GM23338 (cell line): ENCODE data around the gene POPDC2. TPM values are rescaled to one million over a fixed set of nuclear protein-coding genes. Genes with fewer than 3 reads are reported as not detected.
A peak's percentile ranks its signal among the peaks of the same experiment; 100 is the strongest.

Experiments
- ATAC-seq: fragments of 200-7000 bp; cut with Tn5 transposase; 3 replicates; pipeline ENCODE4 v1.9.1; 2020
- DNase-seq: peaks from one replicate; pipeline ENCODE4 v3.0.0-alpha.2; 2015; ENCODE audit warnings: low spot score
- H2AFZ ChIP-seq: fragments of 200-600 bp; sonication (generic); 2 replicates; pipeline ENCODE4 v1.8.0; 2016; ENCODE audit warnings: antibody characterized with exemption, mild to moderate bottlenecking, moderate library complexity
- H3F3A ChIP-seq: fragments of 200-600 bp; sonication (generic); replicated peaks from 2 replicates; pipeline ENCODE4 v1.8.0; 2017; ENCODE audit warnings: antibody characterized with exemption, mixed run types, low read depth
- H3K27ac ChIP-seq: fragments of 200-600 bp; sonication (generic); 2 replicates; pipeline ENCODE4 v1.6.1; 2016; ENCODE audit warnings: low read depth
- H3K27me3 ChIP-seq: fragments of 200-600 bp; sonication (generic); 2 replicates; pipeline ENCODE4 v1.8.0; 2016; ENCODE audit warnings: mild to moderate bottlenecking, mixed run types, moderate library complexity; ENCODE audit not compliant: insufficient read depth
- H3K36me3 ChIP-seq: fragments of 200-600 bp; sonication (generic); 2 replicates; pipeline ENCODE4 v1.8.0; 2016; ENCODE audit warnings: mild to moderate bottlenecking; ENCODE audit not compliant: insufficient read depth
- H3K4me1 ChIP-seq: fragments of 200-600 bp; sonication (generic); 2 replicates; pipeline ENCODE4 v1.8.0; 2016; ENCODE audit warnings: mild to moderate bottlenecking, moderate library complexity; ENCODE audit not compliant: insufficient read depth
- H3K4me2 ChIP-seq: fragments of 200-600 bp; sonication (generic); 2 replicates; pipeline ENCODE4 v1.7.1; 2017; ENCODE audit warnings: mixed run types
- H3K4me3 ChIP-seq: fragments of 200-600 bp; sonication (generic); 2 replicates; pipeline ENCODE4 v1.6.1; 2016; ENCODE audit warnings: mixed run types
- H3K79me2 ChIP-seq: fragments of 200-600 bp; sonication (generic); replicated peaks from 2 replicates; pipeline ENCODE4 v1.8.0; 2017; ENCODE audit warnings: mild to moderate bottlenecking; ENCODE audit not compliant: insufficient read depth
- H3K9me2 ChIP-seq: fragments of 200-600 bp; sonication (generic); 2 replicates; pipeline ENCODE4 v1.8.0; 2017; ENCODE audit not compliant: insufficient read depth
- H4K20me1 ChIP-seq: fragments of 200-600 bp; sonication (generic); replicated peaks from 2 replicates; pipeline ENCODE4 v1.8.0; 2017; ENCODE audit warnings: mild to moderate bottlenecking; ENCODE audit not compliant: insufficient read depth
- H3K27ac Mint-ChIP-seq: 2 replicates; pipeline ENCODE4 v1.8.0; 2020; ENCODE audit warnings: inconsistent platforms, mild to moderate bottlenecking, moderate library complexity, mixed read lengths
- H3K27me3 Mint-ChIP-seq: 3 replicates; pipeline ENCODE4 v1.8.0; 2022; ENCODE audit warnings: low read depth, mild to moderate bottlenecking, moderate library complexity, mixed read lengths, inconsistent platforms; ENCODE audit not compliant: insufficient read depth, poor library complexity
- H3K36me3 Mint-ChIP-seq: 3 replicates; pipeline ENCODE4 v1.8.0; 2021; ENCODE audit warnings: low read depth, mild to moderate bottlenecking, inconsistent platforms, moderate library complexity, mixed read lengths
- H3K4me1 Mint-ChIP-seq: 3 replicates; pipeline ENCODE4 v1.8.0; 2020; ENCODE audit warnings: mild to moderate bottlenecking, inconsistent platforms, mixed read lengths
- H3K4me3 Mint-ChIP-seq: 3 replicates; pipeline ENCODE4 v1.8.0; 2021; ENCODE audit warnings: moderate library complexity, mild to moderate bottlenecking, inconsistent platforms, mixed read lengths
- H3K9me3 Mint-ChIP-seq: 3 replicates; pipeline ENCODE4 v1.8.0; 2020; ENCODE audit warnings: moderate library complexity, mild to moderate bottlenecking, inconsistent platforms, mixed read lengths
- CREB1 ChIP-seq: fragments of 250-450 bp; sonication (Bioruptor Pico); IDR thresholded peaks from 2 replicates; pipeline ENCODE4 v1.5.0; 2020; ENCODE audit warnings: low read depth, mild to moderate bottlenecking, moderate library complexity
- CTCF ChIP-seq, 2 experiments: fragments of 200-600 bp in 1 of 2; sonication (generic) in 1 of 2; conservative IDR thresholded peaks; 2 replicates each; pipeline versions ENCODE4 v1.5.1 to v1.6.1; 2016 to 2017; ENCODE audit warnings: antibody characterized with exemption in 2 of 2, low read depth in 2 of 2, mild to moderate bottlenecking in 2 of 2, moderate library complexity in 1 of 2
- ETS1 ChIP-seq: IDR thresholded peaks from 2 replicates; pipeline ENCODE4 v1.6.1; 2016; ENCODE audit warnings: antibody characterized with exemption
- EZH2 ChIP-seq: fragments of 200-600 bp; sonication (generic); IDR thresholded peaks from one replicate; pipeline ENCODE4 v1.8.0; 2017; ENCODE audit warnings: antibody characterized with exemption, mild to moderate bottlenecking, low read depth; ENCODE audit not compliant: unreplicated experiment
- EZH2phosphoT487 ChIP-seq: fragments of 200-600 bp; sonication (generic); IDR thresholded peaks from one replicate; pipeline ENCODE4 v1.8.1; 2018; ENCODE audit warnings: antibody characterized with exemption; ENCODE audit not compliant: unreplicated experiment
- JUNB ChIP-seq: IDR thresholded peaks from one replicate; pipeline ENCODE4 v1.6.1; 2016; ENCODE audit warnings: antibody characterized with exemption; ENCODE audit not compliant: unreplicated experiment
- NANOG ChIP-seq: IDR thresholded peaks from 2 replicates; pipeline ENCODE4 v1.6.1; 2016; ENCODE audit warnings: antibody characterized with exemption, borderline replicate concordance
- POLR2AphosphoS5 ChIP-seq: IDR thresholded peaks from 2 replicates; pipeline ENCODE4 v1.6.1; 2016; ENCODE audit warnings: antibody characterized with exemption, low read depth
- REST ChIP-seq: IDR thresholded peaks from one replicate; pipeline ENCODE4 v1.6.1; 2018; ENCODE audit warnings: antibody characterized with exemption; ENCODE audit not compliant: unreplicated experiment
- STAT1 ChIP-seq: IDR thresholded peaks from one replicate; pipeline ENCODE4 v1.6.1; 2016; ENCODE audit warnings: antibody characterized with exemption; ENCODE audit not compliant: unreplicated experiment
- ZNF114 ChIP-seq: fragments of 250-450 bp; sonication (Bioruptor Pico); IDR thresholded peaks from 2 replicates; pipeline ENCODE4 v1.5.0; 2020; ENCODE audit warnings: mild to moderate bottlenecking, moderate library complexity
- ZNF331 ChIP-seq: fragments of 250-450 bp; sonication (Bioruptor Pico); IDR thresholded peaks from 2 replicates; pipeline ENCODE4 v1.5.0; 2020; ENCODE audit warnings: low read depth, mild to moderate bottlenecking, moderate library complexity
- ZNF462 ChIP-seq: fragments of 250-450 bp; sonication (Bioruptor Pico); IDR thresholded peaks from 2 replicates; pipeline ENCODE4 v1.5.0; 2020; ENCODE audit warnings: mild to moderate bottlenecking, moderate library complexity
- polyA plus RNA-seq: library from polyadenylated mRNA; unstranded; fragments of >200 nt; fragmentation: Nextera tagmentation; extraction: Ambion mirVana; gene quantifications from 2 replicates; pipeline ENCODE4 v1.2.1, GENCODE V29; 2016
- total RNA-seq: library from RNA; depleted of rRNA; stranded (reverse); fragments of >200 nt; shearing (Covaris generic); gene quantifications from 2 replicates; pipeline ENCODE4 v1.2.3, GENCODE V29; 2014

The POPDC2 gene
- total and polyA plus RNA-seq, 2 experiments from 2014 or later: 0.36 TPM; not detected in 1

GRCh38 chr3:119599558-119600174 lies 60.7 kb downstream of the POPDC2 start:
- no peaks in the 10 kb centered on the region for H3F3A ChIP-seq
- no peaks in the 10 kb centered on the region for H3K27me3 ChIP-seq
- peak overlapping the region; percentile 93; the same call in 1 of the 2 replicates for H2AFZ ChIP-seq
- no peak overlapping the region for H3K27ac ChIP-seq
- Mint-ChIP-seq H3K9me3 (no peaks in the 10 kb centered on the region), H3K4me3 (no peak overlapping the region), H3K27me3 (no peaks in the 10 kb centered on the region), H3K27ac (no peak overlapping the region), H3K36me3 (no peaks in the 10 kb centered on the region), H3K4me1 (peaks cover 12% of the 10 kb centered on the region)
- H3K4me2 ChIP-seq: no peak overlapping the region
- DNase-seq (no peak), ATAC-seq (no peak)
- no peaks in the 10 kb centered on the region for H4K20me1 ChIP-seq
- H3K4me1 ChIP-seq: peaks cover 3% of the 10 kb centered on the region; the same call in 1 of the 2 replicates
- no peaks in the 10 kb centered on the region for H3K79me2 ChIP-seq
- no peaks in the 10 kb centered on the region for H3K9me2 ChIP-seq
- no peaks in the 10 kb centered on the region for H3K36me3 ChIP-seq
- TF ChIP-seq CREB1 (CRISPR knock-in tag): no peak
- no peak for TF ChIP-seq POLR2AphosphoS5
- no peak for TF ChIP-seq EZH2
- no peak for TF ChIP-seq EZH2phosphoT487
- no peak for TF ChIP-seq REST
- no peak for TF ChIP-seq NANOG
- TF ChIP-seq STAT1: no peak
- TF ChIP-seq CTCF (conservative IDR thresholded peaks at IDR 0.05; ENCODE audit: low read depth in 2 of 2): no peak
- TF ChIP-seq ZNF331 (CRISPR knock-in tag): no peak
- TF ChIP-seq ZNF462 (CRISPR knock-in tag): no peak
- TF ChIP-seq ETS1: no peak
- no peak for TF ChIP-seq JUNB
- TF ChIP-seq ZNF114: no peak
- H3K4me3 ChIP-seq: no peak overlapping the region
